ENCODE results near the gene RAB11A.

DNA sequence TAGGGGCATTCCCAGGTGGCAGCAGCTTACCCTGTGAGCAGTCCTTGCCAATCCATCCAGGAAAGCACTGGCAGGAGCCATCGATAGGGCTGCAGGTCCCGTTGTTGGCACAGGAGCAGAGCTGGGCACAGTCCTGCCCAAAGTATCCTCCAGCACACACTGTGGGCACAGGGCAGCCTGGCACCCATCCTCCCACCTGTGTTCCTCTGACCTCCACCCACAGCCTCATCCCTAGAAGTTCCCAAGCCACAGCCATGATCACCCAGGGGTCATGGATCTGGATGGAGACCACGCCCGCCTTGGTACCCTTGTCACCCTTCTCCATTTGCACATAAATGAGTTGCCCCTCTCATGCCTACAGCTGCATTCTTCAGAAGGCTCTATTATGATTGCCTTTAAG lies 48.6 kb downstream of the RAB11A start:
- TF ChIP-seq, protein P1, sequence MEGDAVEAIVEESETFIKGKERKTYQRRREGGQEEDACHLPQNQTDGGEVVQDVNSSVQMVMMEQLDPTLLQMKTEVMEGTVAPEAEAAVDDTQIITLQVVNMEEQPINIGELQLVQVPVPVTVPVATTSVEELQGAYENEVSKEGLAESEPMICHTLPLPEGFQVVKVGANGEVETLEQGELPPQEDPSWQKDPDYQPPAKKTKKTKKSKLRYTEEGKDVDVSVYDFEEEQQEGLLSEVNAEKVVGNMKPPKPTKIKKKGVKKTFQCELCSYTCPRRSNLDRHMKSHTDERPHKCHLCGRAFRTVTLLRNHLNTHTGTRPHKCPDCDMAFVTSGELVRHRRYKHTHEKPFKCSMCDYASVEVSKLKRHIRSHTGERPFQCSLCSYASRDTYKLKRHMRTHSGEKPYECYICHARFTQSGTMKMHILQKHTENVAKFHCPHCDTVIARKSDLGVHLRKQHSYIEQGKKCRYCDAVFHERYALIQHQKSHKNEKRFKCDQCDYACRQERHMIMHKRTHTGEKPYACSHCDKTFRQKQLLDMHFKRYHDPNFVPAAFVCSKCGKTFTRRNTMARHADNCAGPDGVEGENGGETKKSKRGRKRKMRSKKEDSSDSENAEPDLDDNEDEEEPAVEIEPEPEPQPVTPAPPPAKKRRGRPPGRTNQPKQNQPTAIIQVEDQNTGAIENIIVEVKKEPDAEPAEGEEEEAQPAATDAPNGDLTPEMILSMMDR (IDR thresholded peaks at IDR 0.05; ENCODE audit: insufficient read depth, low read depth, low read length) = no peak
- TF ChIP-seq EZH2 (IDR thresholded peaks at IDR 0.05; ENCODE audit: insufficient read depth, low read length) = no peak

Data from astrocyte (in vitro differentiated cells and primary cell).